H9 (cell line): ENCODE data around the gene MAPK4. TPM values are rescaled to one million over a fixed set of nuclear protein-coding genes. Genes with fewer than 3 reads are reported as not detected.

ENCODE experiments used
- DNase-seq: peaks from one replicate; pipeline ENCODE4 v3.0.0-alpha.2; 2017
- H2AFZ ChIP-seq: one replicate; pipeline ENCODE4 v1.6.1; 2013; ENCODE audit warnings: mild to moderate bottlenecking, low read length, control low read depth, moderate library complexity
- H2AK5ac ChIP-seq: 2 replicates; pipeline ENCODE4 v1.6.1; 2013; ENCODE audit warnings: low read length, control low read depth, mixed read lengths; ENCODE audit not compliant: insufficient read length
- H2BK120ac ChIP-seq: one replicate; pipeline ENCODE4 v1.6.1; 2013; ENCODE audit warnings: low read depth, mild to moderate bottlenecking, low read length, control low read depth, inconsistent platforms; ENCODE audit not compliant: poor library complexity, severe bottlenecking
- H2BK12ac ChIP-seq: 2 replicates; pipeline ENCODE4 v1.6.1; 2013; ENCODE audit warnings: low read length, control low read depth, mixed read lengths, low read depth; ENCODE audit not compliant: insufficient read length
- H2BK15ac ChIP-seq: 2 replicates; pipeline ENCODE4 v1.6.1; 2013; ENCODE audit warnings: low read depth, low read length, control low read depth
- H2BK20ac ChIP-seq: one replicate; pipeline ENCODE4 v1.6.1; 2013; ENCODE audit warnings: low read depth, mild to moderate bottlenecking, low read length, control low read depth, inconsistent platforms; ENCODE audit not compliant: poor library complexity, severe bottlenecking
- H2BK5ac ChIP-seq: 2 replicates; pipeline ENCODE4 v1.6.1; 2013; ENCODE audit warnings: low read length, control low read depth, mixed read lengths; ENCODE audit not compliant: insufficient read length
- H3K14ac ChIP-seq: 2 replicates; pipeline ENCODE4 v1.6.1; 2013; ENCODE audit warnings: low read length, control low read depth; ENCODE audit not compliant: insufficient read depth
- H3K18ac ChIP-seq: 2 replicates; pipeline ENCODE4 v1.6.1; 2013; ENCODE audit warnings: low read depth, mild to moderate bottlenecking, mixed read lengths, low read length, control low read depth; ENCODE audit not compliant: insufficient read length
- H3K23ac ChIP-seq: 2 replicates; pipeline ENCODE4 v1.6.1; 2013; ENCODE audit warnings: low read length, control low read depth, mixed read lengths, low read depth; ENCODE audit not compliant: insufficient read length
- H3K23me2 ChIP-seq: 2 replicates; pipeline ENCODE4 v1.6.1; 2013; ENCODE audit warnings: low read depth, mild to moderate bottlenecking, mixed read lengths, low read length, control low read depth; ENCODE audit not compliant: insufficient read length, poor library complexity, severe bottlenecking
- H3K27ac ChIP-seq: 2 replicates; pipeline ENCODE4 v1.5.1; 2013; ENCODE audit warnings: low read length, control low read depth, mixed read lengths, low read depth; ENCODE audit not compliant: insufficient read length
- H3K27me3 ChIP-seq: 2 replicates; pipeline ENCODE4 v1.6.1; 2013; ENCODE audit warnings: low read length, control low read depth, inconsistent platforms; ENCODE audit not compliant: insufficient read depth
- H3K4ac ChIP-seq: 2 replicates; pipeline ENCODE4 v1.6.1; 2013; ENCODE audit warnings: low read depth, mild to moderate bottlenecking, control low read depth, inconsistent platforms, low read length, moderate library complexity
- H3K4me1 ChIP-seq: 2 replicates; pipeline ENCODE4 v1.6.1; 2013; ENCODE audit warnings: low read length, control low read depth, inconsistent platforms; ENCODE audit not compliant: insufficient read depth
- H3K4me2 ChIP-seq: 2 replicates; pipeline ENCODE4 v1.6.1; 2013; ENCODE audit warnings: low read length, control low read depth, mixed read lengths; ENCODE audit not compliant: insufficient read length, insufficient read depth
- H3K56ac ChIP-seq: 2 replicates; pipeline ENCODE4 v1.6.1; 2013; ENCODE audit warnings: low read depth, mild to moderate bottlenecking, mixed read lengths, low read length, control low read depth; ENCODE audit not compliant: insufficient read length
- H3K79me1 ChIP-seq: 2 replicates; pipeline ENCODE4 v1.6.1; 2013; ENCODE audit warnings: low read depth, mild to moderate bottlenecking, moderate library complexity, low read length, control low read depth, inconsistent platforms; ENCODE audit not compliant: insufficient read depth, poor library complexity, severe bottlenecking
- H3K79me2 ChIP-seq: 2 replicates; pipeline ENCODE4 v1.6.1; 2013; ENCODE audit warnings: low read length, control low read depth, inconsistent platforms; ENCODE audit not compliant: insufficient read depth
- H3K9ac ChIP-seq: 2 replicates; pipeline ENCODE4 v1.6.1; 2013; ENCODE audit warnings: low read length, control low read depth, mixed read lengths; ENCODE audit not compliant: insufficient read length; ENCODE audit errors: extremely low read depth
- H3K9me3 ChIP-seq: one replicate; pipeline ENCODE4 v1.6.1; 2013; ENCODE audit warnings: low read depth, low read length, inconsistent platforms; ENCODE audit not compliant: control insufficient read depth
- H3T11ph ChIP-seq: one replicate; pipeline ENCODE4 v1.6.1; 2013; ENCODE audit warnings: mild to moderate bottlenecking, low read length, control low read depth, inconsistent platforms
- H4K20me1 ChIP-seq: one replicate; pipeline ENCODE4 v1.6.1; 2013; ENCODE audit not compliant: control insufficient read depth, insufficient read length, insufficient read depth
- H4K5ac ChIP-seq: 2 replicates; pipeline ENCODE4 v1.6.1; 2013; ENCODE audit warnings: low read depth, mild to moderate bottlenecking, mixed read lengths, low read length, control low read depth; ENCODE audit not compliant: insufficient read length
- H4K8ac ChIP-seq: replicated peaks from 2 replicates; pipeline ENCODE4 v1.6.1; 2013; ENCODE audit warnings: low read length, control low read depth, mixed read lengths, low read depth; ENCODE audit not compliant: insufficient read length
- H4K91ac ChIP-seq: 2 replicates; pipeline ENCODE4 v1.6.1; 2013; ENCODE audit warnings: low read depth, mild to moderate bottlenecking, moderate library complexity, mixed read lengths, low read length, control low read depth; ENCODE audit not compliant: insufficient read length
- H3K27ac Mint-ChIP-seq, 3 experiments: 2 replicates in 2 of 3; 3 replicates in 1 of 3; pipeline ENCODE4 v1.8.0; 2020 to 2021; ENCODE audit warnings: mixed read lengths in 3 of 3, mild to moderate bottlenecking in 1 of 3, moderate library complexity in 1 of 3
- H3K27me3 Mint-ChIP-seq: 2 replicates; pipeline ENCODE4 v1.8.0; 2021; ENCODE audit warnings: low read depth, mild to moderate bottlenecking, moderate library complexity, mixed read lengths
- H3K36me3 Mint-ChIP-seq, 3 experiments: 2 replicates in 2 of 3; 3 replicates in 1 of 3; pipeline ENCODE4 v1.8.0; 2020 to 2021; ENCODE audit warnings: low read depth in 3 of 3, mixed read lengths in 3 of 3; ENCODE audit not compliant: insufficient read depth in 1 of 3
- H3K4me1 Mint-ChIP-seq, 2 experiments: 2 replicates each; pipeline ENCODE4 v1.8.0; 2020; ENCODE audit warnings: mixed read lengths in 2 of 2
- H3K4me3 Mint-ChIP-seq, 2 experiments: 2 replicates in 1 of 2; 3 replicates in 1 of 2; pipeline ENCODE4 v1.8.0; 2020 to 2021; ENCODE audit warnings: mild to moderate bottlenecking in 2 of 2, mixed read lengths in 2 of 2, moderate library complexity in 1 of 2
- H3K9me3 Mint-ChIP-seq, 2 experiments: 2 replicates in 1 of 2; 3 replicates in 1 of 2; pipeline ENCODE4 v1.8.0; 2020; ENCODE audit warnings: mild to moderate bottlenecking in 2 of 2, mixed read lengths in 2 of 2, moderate library complexity in 1 of 2
- CTCF ChIP-seq: fragments of 200-600 bp; sonication (generic); conservative IDR thresholded peaks from 3 replicates; pipeline ENCODE4 v1.8.0; 2021; ENCODE audit warnings: antibody characterized with exemption, mild to moderate bottlenecking
- WGBS: extraction: QIAGEN DNeasy Blood & Tissue Kit; methylation state at CpG from one replicate; pipeline ENCODE4 v1.1.7; 2013; ENCODE audit warnings: missing lambda C conversion rate, low lambda C conversion rate, mixed read lengths; ENCODE audit not compliant: insufficient read length; ENCODE audit errors: extremely low coverage; 5-methylcytosine and 5-hydroxymethylcytosine counted together
- total RNA-seq: library from RNA; stranded (reverse); gene quantifications from 2 replicates; pipeline ENCODE4 v1.2.1, GENCODE V29; 2021

The MAPK4 gene
- total RNA-seq, 1 experiment from 2014 or later = 1.6 TPM

DNA sequence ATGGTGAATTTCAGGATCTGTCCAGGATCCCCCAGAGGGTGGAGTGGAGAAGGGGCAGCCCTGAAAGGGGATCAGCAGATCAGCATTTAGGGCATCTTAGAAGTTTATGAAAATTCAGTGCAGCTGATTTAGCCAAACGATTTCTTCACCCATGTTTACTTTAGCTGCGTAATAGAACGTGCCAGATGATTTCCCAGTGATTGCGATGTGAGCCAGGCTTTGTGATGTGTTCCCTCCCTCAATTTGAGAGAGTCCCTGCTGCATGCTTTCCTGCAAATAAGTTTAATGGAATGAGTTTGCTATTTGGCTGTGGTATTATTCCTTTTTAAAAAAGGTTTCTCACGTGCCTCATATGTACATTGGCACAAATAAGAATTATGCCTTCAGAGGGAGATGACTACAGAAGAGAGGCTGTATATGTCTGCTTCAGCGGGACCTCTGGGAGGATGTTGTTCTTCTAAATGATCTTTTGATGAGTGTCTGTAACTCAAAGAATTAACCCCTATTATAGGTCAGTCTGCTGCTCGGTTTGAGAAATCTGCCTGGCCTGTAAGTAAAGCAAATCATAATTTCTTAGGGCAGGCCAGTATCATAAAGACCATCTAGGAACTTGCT lies 148.1 kb downstream of the MAPK4 start:
- no peaks in the 10 kb centered on the region for H4K20me1 ChIP-seq
- Mint-ChIP-seq H3K27ac (no peak overlapping the region), H3K36me3 (no peaks in the 10 kb centered on the region), H3K4me3 (no peak overlapping the region), H3K27me3 (no peaks in the 10 kb centered on the region), H3K4me1 (peaks cover 44 to 58% of the 10 kb centered on the region in 2 experiments), H3K9me3 (no peaks in the 10 kb centered on the region)
- no peak for TF ChIP-seq CTCF
- no peak overlapping the region for H3K56ac ChIP-seq
- H2BK5ac ChIP-seq = no peak overlapping the region
- no peak overlapping the region for H3K4me2 ChIP-seq
- no peak overlapping the region for H3T11ph ChIP-seq
- H2BK15ac ChIP-seq = no peak overlapping the region
- H3K79me2 ChIP-seq = no peaks in the 10 kb centered on the region
- DNase-seq = no peak
- no peaks in the 10 kb centered on the region for H3K27me3 ChIP-seq
- no peaks in the 10 kb centered on the region for H3K23me2 ChIP-seq
- H3K4ac ChIP-seq = no peak overlapping the region
- no peaks in the 10 kb centered on the region for H3K79me1 ChIP-seq
- no peaks in the 10 kb centered on the region for H3K4me1 ChIP-seq
- H3K23ac ChIP-seq = no peak overlapping the region
- H2BK20ac ChIP-seq = no peak overlapping the region
- no peak overlapping the region for H3K27ac ChIP-seq
- no CpG with 5 or more reads among the region's 7 CpGs for WGBS
- no peak overlapping the region for H2AK5ac ChIP-seq
- no peak overlapping the region for H3K9ac ChIP-seq
- H3K9me3 ChIP-seq = no peaks in the 10 kb centered on the region
- H4K8ac ChIP-seq = no peak overlapping the region
- H3K14ac ChIP-seq = no peak overlapping the region
- H4K5ac ChIP-seq = no peak overlapping the region
- no peak overlapping the region for H4K91ac ChIP-seq
- H3K18ac ChIP-seq = no peak overlapping the region
- no peak overlapping the region for H2AFZ ChIP-seq
- no peak overlapping the region for H2BK12ac ChIP-seq
- H2BK120ac ChIP-seq = no peak overlapping the region
